Endometrial microvascular endothelial cells (primary cell): ENCODE data around the gene CORO1C. TPM values are rescaled to one million over a fixed set of nuclear protein-coding genes. Genes with fewer than 3 reads are reported as not detected.
"Not testable (repeated sequence)": the region's sequence is repeated elsewhere in the genome, so short reads cannot be mapped to it uniquely, and the experiment has no call there.

ENCODE experiments used
- in situ Hi-C: cut with HindIII; loops from 2 replicates; pipeline ENCODE4 v1.10.0; 2017; ENCODE audit warnings: low sequenced_read_pairs, low pct_unique_long_range_greater_than_20kb; ENCODE audit errors: inconsistent ontology term
- total RNA-seq: library from RNA; depleted of rRNA; stranded (reverse); fragments of >200 nt; gene quantifications from one replicate; pipeline ENCODE4 v1.2.3, GENCODE V29; 2015; ENCODE audit errors: inconsistent ontology term

The CORO1C gene
- 178 TPM for total RNA-seq

- in situ Hi-C loops = no loop called here
Observed at GRCh38 chr12:108731105-108731865, at the start of gene CORO1C. Gene CORO1C, minus strand, starts transcription at chr12:108731518. Its CDS starts 30,200 bp downstream, at chr12:108701318.

GRCh38 chr12:108779998-108780688, 48.8 kb upstream of the CORO1C start:
- in situ Hi-C loops = no loop called here

GRCh38 chr12:108778053-108778452, 46.7 kb upstream of the CORO1C start:
- in situ Hi-C loops = no loop called here

GRCh38 chr12:108777156-108777555, 45.8 kb upstream of the CORO1C start:
- in situ Hi-C loops = no loop called here

GRCh38 chr12:108773798-108774788, 42.8 kb upstream of the CORO1C start:
- in situ Hi-C loops = no loop called here

- in situ Hi-C loops = no loop called here
Observed at GRCh38 chr12:108772891-108773797, 41.8 kb upstream of the CORO1C start.

GRCh38 chr12:108772247-108772646, 40.9 kb upstream of the CORO1C start:
- in situ Hi-C loops = no loop called here

GRCh38 chr12:108771835-108772234, 40.5 kb upstream of the CORO1C start:
- in situ Hi-C loops = not testable (repeated sequence)

- in situ Hi-C loops = no loop called here
Observed at GRCh38 chr12:108770963-108771362, 39.6 kb upstream of the CORO1C start.

GRCh38 chr12:108770269-108770829, 39.0 kb upstream of the CORO1C start:
- in situ Hi-C loops = no loop called here

GRCh38 chr12:108768591-108769500, 37.5 kb upstream of the CORO1C start:
- in situ Hi-C loops = no loop called here

- in situ Hi-C loops = no loop called here
Observed at GRCh38 chr12:108766294-108766693, 35.0 kb upstream of the CORO1C start.

GRCh38 chr12:108765289-108765764, 34.0 kb upstream of the CORO1C start:
- in situ Hi-C loops = no loop called here

GRCh38 chr12:108764540-108765288, 33.4 kb upstream of the CORO1C start:
- in situ Hi-C loops = no loop called here

- in situ Hi-C loops = no loop called here
Observed at GRCh38 chr12:108761226-108761625, 29.9 kb upstream of the CORO1C start.

- in situ Hi-C loops = no loop called here
Observed at GRCh38 chr12:108759924-108760323, 28.6 kb upstream of the CORO1C start.
